Neuronal stem cell (in vitro differentiated cells): ENCODE data around the gene GCN1.

Experiments used
- DNase-seq: peaks from one replicate; pipeline ENCODE4 v3.0.0-alpha.2; 2013; ENCODE audit warnings: low spot score
- H2AFZ ChIP-seq: one replicate; pipeline ENCODE4 v1.6.1; 2013; ENCODE audit warnings: mild to moderate bottlenecking, low read length, inconsistent platforms
- H2AK5ac ChIP-seq: 2 replicates; pipeline ENCODE4 v1.6.1; 2013; ENCODE audit warnings: low read depth, mild to moderate bottlenecking, inconsistent platforms, low read length, moderate library complexity, mixed read lengths
- H2BK120ac ChIP-seq: 2 replicates; pipeline ENCODE4 v1.6.1; 2013; ENCODE audit warnings: low read depth, mild to moderate bottlenecking, inconsistent platforms, low read length, moderate library complexity, mixed read lengths
- H2BK12ac ChIP-seq: one replicate; pipeline ENCODE4 v1.6.1; 2013; ENCODE audit warnings: low read length, inconsistent platforms
- H2BK15ac ChIP-seq: 2 replicates; pipeline ENCODE4 v1.6.1; 2013; ENCODE audit warnings: mild to moderate bottlenecking, low read length, inconsistent platforms, mixed read lengths
- H2BK5ac ChIP-seq: one replicate; pipeline ENCODE4 v1.6.1; 2013; ENCODE audit warnings: inconsistent platforms, mild to moderate bottlenecking, low read length, moderate library complexity
- H3K14ac ChIP-seq: one replicate; pipeline ENCODE4 v1.6.1; 2013; ENCODE audit warnings: low read length, inconsistent platforms
- H3K18ac ChIP-seq: 2 replicates; pipeline ENCODE4 v1.6.1; 2013; ENCODE audit warnings: low read length, inconsistent platforms
- H3K23ac ChIP-seq: 2 replicates; pipeline ENCODE4 v1.6.1; 2013; ENCODE audit warnings: low read depth, mild to moderate bottlenecking, mixed read lengths, low read length, inconsistent platforms; ENCODE audit not compliant: poor library complexity
- H3K27ac ChIP-seq: replicated peaks from 3 replicates; pipeline ENCODE4 v1.5.1; 2013; ENCODE audit warnings: low read length, inconsistent platforms
- H3K27me3 ChIP-seq, 3 experiments: 2 replicates each; pipeline ENCODE4 v1.6.1; 2013; ENCODE audit warnings: low read length in 3 of 3, mild to moderate bottlenecking in 2 of 3, inconsistent platforms in 1 of 3, low read depth in 1 of 3, mixed read lengths in 1 of 3, moderate library complexity in 1 of 3; ENCODE audit not compliant: control insufficient read depth in 3 of 3, insufficient read depth in 3 of 3
- H3K36me3 ChIP-seq, 2 donors: replicated peaks in 1 of 2; 2 replicates each; pipeline ENCODE4 v1.6.1; 2013; ENCODE audit warnings: low read length in 2 of 2; ENCODE audit not compliant: control insufficient read depth in 2 of 2, insufficient read depth in 2 of 2
- H3K4ac ChIP-seq: 2 replicates; pipeline ENCODE4 v1.6.1; 2013; ENCODE audit warnings: inconsistent platforms, mild to moderate bottlenecking, low read length, moderate library complexity
- H3K4me1 ChIP-seq, 2 donors: 1 replicate in 1 of 2; 2 replicates in 1 of 2; pipeline ENCODE4 v1.6.1; 2013; ENCODE audit warnings: low read length in 2 of 2, low read depth in 1 of 2; ENCODE audit not compliant: control insufficient read depth in 2 of 2, insufficient read depth in 1 of 2
- H3K4me2 ChIP-seq: one replicate; pipeline ENCODE4 v1.6.1; 2013; ENCODE audit warnings: mild to moderate bottlenecking, low read length, inconsistent platforms; ENCODE audit not compliant: insufficient read depth, poor library complexity, severe bottlenecking
- H3K4me3 ChIP-seq, 2 donors: 2 replicates each; pipeline ENCODE4 v1.5.1; 2013; ENCODE audit warnings: low read length in 2 of 2, mild to moderate bottlenecking in 2 of 2, inconsistent platforms in 1 of 2, moderate library complexity in 1 of 2
- H3K79me1 ChIP-seq: one replicate; pipeline ENCODE4 v1.6.1; 2013; ENCODE audit warnings: low read depth, mild to moderate bottlenecking, inconsistent platforms, low read length, moderate library complexity
- H3K9ac ChIP-seq: one replicate; pipeline ENCODE4 v1.6.1; 2013; ENCODE audit warnings: mild to moderate bottlenecking, low read depth, low read length, inconsistent platforms; ENCODE audit not compliant: poor library complexity
- H3K9me3 ChIP-seq, 2 donors: replicated peaks in 1 of 2; 2 replicates each; pipeline versions ENCODE3 to v1.6.1; 2013; ENCODE audit warnings: low read length in 2 of 2, mild to moderate bottlenecking in 2 of 2, inconsistent platforms in 1 of 2, low read depth in 1 of 2, mixed read lengths in 1 of 2, moderate library complexity in 1 of 2; ENCODE audit not compliant: control insufficient read depth in 2 of 2, insufficient read depth in 1 of 2
- H4K8ac ChIP-seq: one replicate; pipeline ENCODE4 v1.6.1; 2013; ENCODE audit warnings: low read depth, mild to moderate bottlenecking, inconsistent platforms, low read length, moderate library complexity
- H4K91ac ChIP-seq: one replicate; pipeline ENCODE4 v1.6.1; 2013; ENCODE audit warnings: low read length, low read depth, mild to moderate bottlenecking, inconsistent platforms; ENCODE audit not compliant: poor library complexity
- WGBS, 2 donors: extraction: QIAGEN DNeasy Blood & Tissue Kit; methylation state at CpG; one replicate each; pipeline ENCODE4 v1.1.7; 2013; ENCODE audit warnings: missing lambda C conversion rate in 2 of 2, mixed read lengths in 1 of 2; ENCODE audit not compliant: insufficient read length in 2 of 2, insufficient replicate concordance in 1 of 2; ENCODE audit errors: extremely low coverage in 2 of 2; 5-methylcytosine and 5-hydroxymethylcytosine counted together

Gene GCN1

DNA sequence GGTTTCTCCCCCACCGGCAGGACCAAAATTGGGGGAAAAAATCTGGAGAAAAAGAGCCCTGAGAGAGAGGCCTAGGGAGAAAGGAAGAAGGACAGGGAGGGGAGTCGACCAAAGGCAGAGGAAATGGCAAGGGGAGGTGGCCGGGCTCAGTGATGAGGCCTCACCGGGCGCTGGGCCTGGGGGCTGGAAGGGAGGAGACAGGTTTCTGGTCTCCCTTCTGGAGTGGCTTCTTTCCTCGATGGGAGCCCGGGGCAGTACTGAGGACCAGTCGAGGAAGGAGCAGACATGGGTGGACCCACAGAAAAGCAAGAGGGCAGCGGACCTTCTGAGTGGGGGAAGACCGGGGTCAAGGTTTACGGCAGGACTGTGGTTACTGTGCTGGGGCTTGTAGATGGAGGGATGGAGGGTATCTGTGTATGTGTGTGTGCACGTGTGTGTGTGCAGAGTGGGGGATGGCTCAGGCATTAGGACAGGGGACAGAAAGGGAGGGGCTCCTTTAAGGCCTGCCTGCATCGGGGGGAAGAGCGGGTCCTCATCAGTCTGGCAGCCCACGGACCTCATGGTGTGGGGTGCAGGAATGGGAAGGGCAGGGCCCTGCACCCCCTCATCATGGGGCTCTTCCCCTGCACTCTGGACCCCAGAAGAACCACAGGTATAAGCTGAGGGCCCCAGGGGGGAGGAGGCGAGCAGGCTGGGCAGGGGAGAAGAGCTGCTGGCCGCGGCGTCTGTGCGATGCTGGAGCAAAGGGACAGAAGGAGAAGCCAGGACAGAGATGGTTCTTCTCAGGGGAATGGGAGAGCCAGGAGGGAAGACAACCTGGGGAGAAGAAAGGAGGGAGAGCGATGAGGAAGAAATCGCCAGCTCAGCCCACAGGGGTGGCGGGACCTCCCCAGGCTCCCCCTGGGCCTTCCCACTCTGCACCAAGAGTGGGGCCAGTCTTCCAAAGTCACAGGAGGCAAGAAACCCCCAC lies 21.5 kb upstream of the GCN1 start:
- Histone ChIP-seq H3K18ac (no peak overlapping the region), H2AK5ac (no peak overlapping the region), H3K79me1 (no peaks in the 10 kb centered on the region), H3K27me3 (no peaks in the 10 kb centered on the region), H3K4me1 (peaks cover 0 to 5% of the 10 kb centered on the region in 2 donors), H3K4me3 (no peak overlapping the region), H2AFZ (no peak overlapping the region), H4K91ac (no peak overlapping the region), H3K9ac (peak overlapping the region; percentile 60), H2BK5ac (no peak overlapping the region), H3K9me3 (no peaks in the 10 kb centered on the region), H2BK12ac (no peak overlapping the region), H2BK15ac (no peak overlapping the region), H4K8ac (no peak overlapping the region), H3K27ac (no peak overlapping the region), H3K4ac (no peak overlapping the region), H3K36me3 (peaks cover 43 to 87% of the 10 kb centered on the region in 2 donors), H2BK120ac (no peak overlapping the region), H3K14ac (peak overlapping the region; percentile 71), H3K4me2 (no peak overlapping the region), H3K23ac (peak overlapping the region; percentile 65)
- no CpG with 5 or more reads among the region's 23 CpGs for WGBS, 2 donors
- no peak for DNase-seq

DNA sequence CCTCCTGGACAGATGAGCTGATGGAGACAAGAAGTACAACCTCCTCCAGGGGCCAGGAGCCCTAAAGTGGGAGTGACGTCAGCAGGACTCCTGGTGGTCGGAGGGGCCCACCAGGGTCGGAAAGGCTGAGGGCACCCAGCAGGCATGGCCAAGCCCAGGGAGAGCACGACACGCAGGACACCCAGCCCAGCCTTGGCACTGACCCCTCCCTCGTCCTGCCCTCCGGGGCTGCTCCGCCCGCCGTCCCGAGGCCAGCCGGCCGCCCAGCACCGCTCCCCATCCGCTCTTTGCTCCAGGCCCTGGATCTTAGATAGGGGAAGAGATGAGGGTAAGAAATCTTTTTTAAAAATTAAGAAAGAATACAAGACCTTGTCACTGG lies 20.8 kb upstream of the GCN1 start:
- H2BK12ac ChIP-seq, result no peak overlapping the region
- no peak overlapping the region for H4K8ac ChIP-seq
- no peak overlapping the region for H3K4me3 ChIP-seq
- no CpG with 5 or more reads among the region's 15 CpGs for WGBS, 2 donors
- no peak overlapping the region for H3K23ac ChIP-seq
- H2AFZ ChIP-seq, result no peak overlapping the region
- no peaks in the 10 kb centered on the region for H3K79me1 ChIP-seq
- no peak overlapping the region for H3K4me2 ChIP-seq
- H4K91ac ChIP-seq, result no peak overlapping the region
- no peaks in the 10 kb centered on the region for H3K27me3 ChIP-seq
- no peak overlapping the region for H2BK15ac ChIP-seq
- H3K4me1 ChIP-seq, result peaks cover 0 to 3% of the 10 kb centered on the region in 2 donors
- H3K18ac ChIP-seq, result no peak overlapping the region
- H3K9ac ChIP-seq, result no peak overlapping the region
- H3K14ac ChIP-seq, result no peak overlapping the region
- H2BK5ac ChIP-seq, result no peak overlapping the region
- no peak overlapping the region for H2AK5ac ChIP-seq
- no peak overlapping the region for H3K27ac ChIP-seq
- no peak overlapping the region for H2BK120ac ChIP-seq
- no peaks in the 10 kb centered on the region for H3K9me3 ChIP-seq
- no peak overlapping the region for H3K4ac ChIP-seq
- DNase-seq, result no peak
- H3K36me3 ChIP-seq, result peaks cover 45 to 89% of the 10 kb centered on the region in 2 donors

DNA sequence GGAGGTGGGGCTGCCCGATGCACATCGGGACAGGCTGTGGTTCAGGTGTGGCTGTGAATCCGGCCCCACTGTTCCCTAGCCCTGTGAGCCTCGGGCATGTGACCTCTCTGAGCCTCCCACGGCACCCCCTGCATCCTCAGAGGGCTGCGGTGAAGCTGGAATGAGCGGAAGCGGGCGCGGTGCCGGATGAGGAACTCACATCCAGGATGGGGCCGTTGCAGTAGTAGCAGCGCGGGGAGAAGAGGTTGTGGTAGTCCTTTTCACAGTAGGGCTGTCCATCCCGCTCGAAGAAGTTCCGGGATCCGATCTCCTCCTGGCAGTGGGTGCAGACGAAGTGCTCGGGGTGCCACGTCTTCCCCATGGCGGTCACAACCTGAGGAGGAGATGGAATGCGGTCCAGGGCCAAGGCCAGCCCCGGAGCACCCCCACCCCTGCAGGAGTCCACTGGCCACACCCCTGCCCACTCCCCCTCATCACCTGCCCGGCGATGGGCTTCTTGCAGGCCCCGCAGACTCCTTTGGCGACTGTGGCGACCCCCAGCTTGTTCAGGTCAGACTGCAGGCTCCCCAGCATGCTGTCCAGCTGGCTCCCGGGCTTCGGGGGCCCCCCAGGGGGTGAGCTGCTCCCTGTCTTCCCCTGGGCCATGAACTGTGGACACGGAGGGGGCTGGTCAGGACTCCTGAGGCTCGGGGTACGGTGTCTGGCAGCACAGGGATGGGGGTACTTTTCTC lies 20.3 kb upstream of the GCN1 start:
- Histone ChIP-seq H4K8ac (no peak overlapping the region), H3K4me3 (no peak overlapping the region), H2AK5ac (no peak overlapping the region), H3K23ac (peak overlapping the region; percentile 57), H2BK120ac (no peak overlapping the region), H3K9me3 (peaks cover 0 to 1% of the 10 kb centered on the region in 2 donors), H2BK5ac (no peak overlapping the region), H2AFZ (no peak overlapping the region), H3K27me3 (no peaks in the 10 kb centered on the region), H2BK12ac (no peak overlapping the region), H3K9ac (no peak overlapping the region), H2BK15ac (no peak overlapping the region), H3K14ac (no peak overlapping the region), H4K91ac (no peak overlapping the region), H3K27ac (no peak overlapping the region), H3K4ac (peak overlapping the region; percentile 66), H3K36me3 (peaks cover 49 to 89% of the 10 kb centered on the region in 2 donors), H3K4me2 (no peak overlapping the region), H3K18ac (no peak overlapping the region), H3K79me1 (no peaks in the 10 kb centered on the region), H3K4me1 (peaks cover 0 to 3% of the 10 kb centered on the region in 2 donors)
- WGBS, 2 donors, result no CpG with 5 or more reads among the region's 34 CpGs
- DNase-seq, result no peak

DNA sequence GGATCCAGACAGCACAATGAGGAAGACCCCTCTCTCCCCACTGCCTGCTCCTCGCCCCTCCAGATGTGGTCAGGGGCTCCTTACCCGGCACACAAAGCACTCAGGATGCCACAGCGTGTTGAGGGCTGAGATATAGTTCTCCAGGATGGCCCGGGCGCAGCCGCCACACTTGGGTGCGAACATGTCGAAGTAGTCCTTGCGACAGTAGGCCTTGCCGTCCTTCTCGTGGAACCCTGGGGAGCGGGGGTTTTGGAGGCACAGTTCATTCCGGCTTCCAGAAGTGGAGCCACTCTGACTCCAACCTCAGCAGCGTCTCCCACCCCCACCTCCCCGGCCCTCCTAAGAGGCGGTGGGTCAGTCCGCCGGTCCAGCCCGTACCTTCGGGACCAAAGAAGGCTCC lies 19.2 kb upstream of the GCN1 start:
- Histone ChIP-seq H4K8ac (no peak overlapping the region), H3K4me2 (no peak overlapping the region), H3K27ac (no peak overlapping the region), H2BK120ac (no peak overlapping the region), H2AFZ (no peak overlapping the region), H2AK5ac (no peak overlapping the region), H3K36me3 (peaks cover 46 to 81% of the 10 kb centered on the region in 2 donors), H3K79me1 (no peaks in the 10 kb centered on the region), H3K4me3 (no peak overlapping the region), H3K4me1 (peaks cover 0 to 3% of the 10 kb centered on the region in 2 donors), H3K27me3 (no peaks in the 10 kb centered on the region), H3K23ac (no peak overlapping the region), H3K9ac (no peak overlapping the region), H3K14ac (no peak overlapping the region), H2BK5ac (no peak overlapping the region), H3K18ac (no peak overlapping the region), H4K91ac (no peak overlapping the region), H2BK15ac (no peak overlapping the region), H3K9me3 (peaks cover 0 to 1% of the 10 kb centered on the region in 2 donors), H2BK12ac (no peak overlapping the region), H3K4ac (no peak overlapping the region)
- no peak for DNase-seq
- WGBS, 2 donors, result no CpG with 5 or more reads among the region's 20 CpGs
